Activated gamma-delta T cell treated with anti-CD3 and anti-CD28 coated beads, Interleukin-2, amount 50 U/mL, for 16 hours (primary cell): ENCODE data around the gene FCHSD2.

Source experiments
- DNase-seq: peaks from one replicate; pipeline ENCODE4 v3.0.0-alpha.2; 2020; ENCODE audit warnings: low read depth

FCHSD2 gene

GRCh38 chr11:73142128-73142377, at the start of gene FCHSD2:
FCHSD2 (minus strand) TSS chr11:73142318; CDS start chr11:73141877, 441 bp downstream.
- DNase-seq = no peak

- no peak for DNase-seq
Measured at GRCh38 chr11:73191151-73191550, 49.0 kb upstream of the FCHSD2 start.

- DNase-seq = no peak
Measured at GRCh38 chr11:73190557-73190885, 48.4 kb upstream of the FCHSD2 start.

- DNase-seq = no peak
Measured at GRCh38 chr11:73189723-73190556, 47.8 kb upstream of the FCHSD2 start.

- DNase-seq = no peak
Measured at GRCh38 chr11:73189315-73189714, 47.2 kb upstream of the FCHSD2 start.

GRCh38 chr11:73188301-73188700, 46.2 kb upstream of the FCHSD2 start:
- no peak for DNase-seq

- DNase-seq = no peak
Measured at GRCh38 chr11:73187854-73188253, 45.7 kb upstream of the FCHSD2 start.

- DNase-seq = no peak
Measured at GRCh38 chr11:73186886-73187285, 44.8 kb upstream of the FCHSD2 start.

GRCh38 chr11:73186294-73186850, 44.3 kb upstream of the FCHSD2 start:
- DNase-seq = no peak

- no peak for DNase-seq
Measured at GRCh38 chr11:73185680-73186293, 43.7 kb upstream of the FCHSD2 start.

- peak; percentile 18 for DNase-seq
Measured at GRCh38 chr11:73184953-73185671, 43.0 kb upstream of the FCHSD2 start.

GRCh38 chr11:73182824-73183321, 40.8 kb upstream of the FCHSD2 start:
- DNase-seq = no peak

GRCh38 chr11:73178681-73179080, 36.6 kb upstream of the FCHSD2 start:
- no peak for DNase-seq

GRCh38 chr11:73177778-73178539, 35.8 kb upstream of the FCHSD2 start:
- peak; percentile 60 for DNase-seq

GRCh38 chr11:73177380-73177777, 35.3 kb upstream of the FCHSD2 start:
- no peak for DNase-seq

- DNase-seq = no peak
Measured at GRCh38 chr11:73176874-73177155, 34.7 kb upstream of the FCHSD2 start.

- no peak for DNase-seq
Measured at GRCh38 chr11:73176145-73176873, 34.2 kb upstream of the FCHSD2 start.

- no peak for DNase-seq
Measured at GRCh38 chr11:73175551-73176144, 33.5 kb upstream of the FCHSD2 start.

- DNase-seq = no peak
Measured at GRCh38 chr11:73174495-73174791, 32.3 kb upstream of the FCHSD2 start.

GRCh38 chr11:73173755-73174494, 31.8 kb upstream of the FCHSD2 start:
- DNase-seq = no peak
